GM18499 (cell line): Measurements from ENCODE around the gene LSM10.

ENCODE experiments used
- ATAC-seq: cut with Tn5 transposase; IDR thresholded peaks from one replicate; pipeline ENCODE4 v1.9.1; 2021; ENCODE audit warnings: moderate number of reproducible peaks; ENCODE audit not compliant: insufficient read depth, unreplicated experiment

LSM10 gene

DNA sequence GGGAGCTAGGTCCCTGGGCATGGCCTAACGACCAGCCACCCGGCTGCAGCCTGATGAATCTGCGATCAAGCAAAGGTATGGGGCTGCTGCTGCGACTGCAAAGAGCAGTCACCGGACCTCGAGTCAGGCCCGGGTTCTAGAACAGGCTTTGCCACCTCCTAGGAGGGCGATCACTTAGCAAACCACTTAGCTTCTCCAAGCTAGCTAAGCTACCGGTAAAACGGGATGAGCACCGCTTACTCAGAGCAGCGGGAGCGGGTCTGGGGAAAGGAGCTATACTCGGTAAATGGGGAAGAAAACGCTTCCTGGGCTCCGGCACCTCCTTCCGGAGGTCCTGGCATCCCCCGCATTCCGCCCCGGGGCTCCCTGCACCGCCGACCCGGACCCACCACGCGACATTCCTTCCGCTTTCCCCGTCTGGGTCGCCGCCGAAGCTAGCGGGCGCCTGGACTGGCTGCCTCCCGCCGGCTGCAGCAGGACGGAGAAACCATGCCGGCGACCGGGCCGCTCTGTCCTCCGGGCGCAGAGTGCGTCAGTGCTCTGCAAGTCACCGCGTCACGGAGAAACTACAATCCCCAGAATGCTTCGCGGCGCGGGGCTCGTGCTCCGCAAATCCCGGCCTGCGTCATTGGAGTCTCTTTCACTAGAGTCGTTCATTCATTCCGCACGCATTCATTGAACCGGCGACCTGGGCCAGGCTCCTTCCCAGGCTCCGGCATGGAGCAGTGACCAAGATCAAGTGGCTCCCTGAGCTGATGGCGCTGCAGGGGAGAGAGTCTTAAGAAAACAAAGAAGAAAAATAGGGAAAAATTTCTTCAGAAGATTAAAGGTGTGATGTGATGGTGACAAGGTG, at the start of gene LSM10:
Gene LSM10, minus strand, starts transcription at position 531 of the 853 bp plus-strand sequence. CDS start 3,779 bp downstream, outside the sequence.
- ATAC-seq, result no peak

DNA sequence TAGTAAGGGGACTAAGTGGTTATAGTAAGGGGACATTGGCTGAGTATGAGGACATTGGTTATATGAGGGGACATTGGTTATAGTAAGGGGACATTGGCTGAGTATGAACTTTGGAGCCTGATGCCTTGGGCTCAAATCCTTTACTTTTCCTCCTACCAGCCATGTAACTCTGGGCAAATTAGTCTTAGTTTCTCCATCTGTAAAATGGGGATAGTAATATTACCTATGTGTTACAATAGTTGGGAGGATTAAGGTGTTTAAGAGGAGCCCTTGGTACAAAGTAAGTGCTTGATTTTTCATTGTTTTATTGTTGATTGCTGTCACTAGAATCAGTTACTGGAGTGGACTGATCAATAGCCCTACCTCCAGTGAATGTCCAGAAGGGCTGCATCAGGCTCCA, 49.7 kb upstream of the LSM10 start:
- ATAC-seq, result no peak

DNA sequence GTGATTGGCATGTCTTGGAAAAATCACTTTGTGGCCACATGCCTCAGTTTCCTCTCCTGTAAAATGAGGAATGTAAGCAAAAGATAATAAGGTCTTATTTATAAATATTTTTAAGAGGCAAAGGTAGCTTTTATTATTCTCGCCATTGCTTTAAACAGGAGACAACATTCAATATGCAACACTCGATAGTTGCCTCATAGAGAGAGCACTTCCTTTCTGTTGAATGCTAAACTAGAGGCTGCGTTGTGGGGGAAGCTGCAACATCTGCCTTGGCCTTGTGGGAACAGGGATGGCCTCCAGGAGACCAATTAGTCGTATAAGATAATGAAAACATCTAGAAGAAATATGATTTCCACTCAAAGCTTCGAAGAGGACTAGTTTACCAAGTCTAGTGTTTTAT, 49.0 kb upstream of the LSM10 start:
- ATAC-seq, result no peak

DNA sequence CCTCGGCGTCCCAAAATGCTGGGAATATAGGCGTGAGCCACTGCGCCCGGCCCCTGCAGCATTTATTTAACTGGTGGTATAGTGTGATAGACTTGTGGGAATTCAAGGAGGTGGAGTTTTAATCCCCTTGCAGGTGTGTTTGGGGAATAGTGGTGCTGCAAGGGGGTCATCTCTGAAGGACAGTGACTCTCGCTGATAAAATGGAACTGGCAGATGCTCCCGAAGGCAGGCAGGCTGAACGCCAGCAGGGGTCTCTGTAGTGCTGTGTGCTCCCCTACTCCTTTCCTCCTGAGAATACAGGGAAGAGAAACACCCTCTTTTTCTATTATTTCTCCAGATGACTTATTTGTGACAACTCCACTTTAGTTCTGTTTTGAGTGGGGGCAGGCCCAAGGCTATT, 48.6 kb upstream of the LSM10 start:
- ATAC-seq, result no peak

DNA sequence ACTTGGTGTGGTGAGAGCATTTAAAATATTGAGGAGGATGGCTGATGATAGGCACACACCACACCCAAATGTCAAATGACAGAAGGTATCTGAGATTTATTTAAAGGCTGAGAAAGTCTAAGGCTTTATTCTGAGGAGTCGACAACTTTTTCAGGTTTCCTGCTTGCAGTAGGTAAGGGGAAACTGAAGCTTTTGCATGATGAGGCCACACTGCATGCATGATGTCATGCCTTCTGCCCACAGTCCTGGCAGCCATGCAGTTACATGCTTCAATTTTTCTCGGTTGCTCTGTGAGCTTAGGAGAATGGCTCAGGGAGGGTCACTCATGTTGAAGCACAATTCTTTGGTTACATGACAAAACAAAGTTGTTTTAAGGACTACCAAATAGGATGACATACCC, 45.6 kb upstream of the LSM10 start:
- ATAC-seq, result no peak

DNA sequence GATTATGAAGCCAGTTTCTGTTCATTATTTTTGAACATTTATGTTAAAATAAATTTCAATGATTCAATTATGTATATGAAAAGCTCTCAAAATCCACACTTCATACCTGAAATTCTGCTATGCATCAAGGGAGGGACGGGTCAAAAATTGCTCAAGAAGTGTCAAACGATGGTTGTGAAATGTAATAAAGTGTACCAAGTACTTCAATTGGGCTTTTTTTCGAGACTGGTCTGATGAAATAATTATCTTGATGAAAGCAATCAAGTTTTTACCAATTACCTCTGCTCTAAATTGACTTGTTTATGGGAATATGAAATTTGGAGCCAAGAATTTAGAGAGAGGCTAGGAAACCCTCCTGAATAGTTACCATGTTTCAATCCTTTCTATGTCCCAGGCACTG, 44.6 kb upstream of the LSM10 start:
- ATAC-seq, result no peak

DNA sequence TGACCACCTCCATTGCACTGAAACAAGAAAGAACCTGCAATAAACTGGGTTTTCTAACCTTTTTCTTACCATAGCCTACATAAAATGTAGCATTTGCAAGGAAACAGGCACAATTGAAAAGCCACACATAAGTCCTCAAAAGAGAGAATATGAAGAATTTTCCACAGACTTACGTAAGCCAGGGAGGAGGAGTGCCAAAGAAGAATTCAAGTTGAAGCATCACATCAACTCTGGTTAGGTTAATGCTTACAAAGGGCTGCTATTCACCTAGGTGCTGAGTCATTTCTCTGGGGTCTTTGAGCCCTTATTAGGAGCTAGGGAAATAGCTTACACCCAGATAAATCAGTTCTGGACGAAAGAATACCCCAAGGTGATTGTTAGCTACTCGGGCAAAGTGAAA, 42.9 kb upstream of the LSM10 start:
- no peak for ATAC-seq

DNA sequence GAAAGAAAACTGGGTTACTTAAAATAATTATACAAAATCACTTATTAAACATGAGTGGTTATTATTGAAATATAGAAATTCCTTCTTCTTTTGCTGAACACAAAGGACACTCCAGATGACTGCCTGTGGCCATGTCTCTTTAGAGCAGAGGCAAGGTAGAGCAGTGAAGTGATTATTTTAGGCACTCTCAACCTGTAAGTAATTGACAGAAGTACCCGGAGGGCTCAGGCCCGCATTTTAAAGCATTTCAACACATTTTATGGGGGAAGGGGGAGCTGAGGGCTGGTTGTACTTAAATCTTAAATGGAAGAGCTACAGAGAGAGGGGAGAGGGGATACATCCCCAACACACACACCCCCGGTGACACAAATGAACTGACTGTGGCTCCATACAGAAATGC, 42.3 kb upstream of the LSM10 start:
- no peak for ATAC-seq

DNA sequence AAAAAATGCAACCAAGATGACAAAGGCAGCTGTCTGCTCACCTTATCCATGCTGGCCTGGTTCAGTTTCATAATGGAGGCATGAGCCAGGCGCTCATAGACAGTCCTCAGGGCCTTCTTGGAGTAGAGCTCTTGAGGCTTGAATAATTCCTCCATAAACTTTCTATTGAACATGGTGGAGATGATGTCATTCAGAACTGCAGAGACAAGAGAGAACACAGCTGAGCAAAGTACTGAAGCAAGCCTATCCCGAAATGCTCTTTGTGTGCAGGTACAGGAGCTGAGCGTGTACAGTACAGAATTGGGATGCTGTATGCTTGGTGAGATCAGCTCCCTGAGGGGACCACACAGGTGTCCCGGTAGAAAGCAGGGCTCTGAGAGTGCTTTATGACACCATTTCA, 41.0 kb upstream of the LSM10 start:
- no peak for ATAC-seq

DNA sequence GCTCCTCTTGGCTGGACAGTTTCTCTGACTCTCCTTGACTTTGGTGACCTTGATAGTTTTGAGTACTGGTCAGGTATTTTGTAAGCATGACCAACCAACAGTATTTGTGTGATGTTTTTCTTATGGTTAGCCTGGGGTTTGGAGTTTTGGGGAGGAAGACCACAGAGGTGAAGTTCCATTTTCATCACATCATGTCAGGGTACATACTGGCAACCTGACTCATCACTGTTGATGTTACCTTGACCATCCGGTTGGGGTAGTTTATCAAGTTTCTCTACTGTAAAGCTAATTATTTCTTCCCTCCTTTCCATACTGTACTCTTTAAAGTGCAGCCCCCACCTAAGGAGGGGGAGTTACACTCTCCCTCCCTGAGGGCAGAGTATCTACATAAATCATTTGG, 39.1 kb upstream of the LSM10 start:
- ATAC-seq, result no peak

DNA sequence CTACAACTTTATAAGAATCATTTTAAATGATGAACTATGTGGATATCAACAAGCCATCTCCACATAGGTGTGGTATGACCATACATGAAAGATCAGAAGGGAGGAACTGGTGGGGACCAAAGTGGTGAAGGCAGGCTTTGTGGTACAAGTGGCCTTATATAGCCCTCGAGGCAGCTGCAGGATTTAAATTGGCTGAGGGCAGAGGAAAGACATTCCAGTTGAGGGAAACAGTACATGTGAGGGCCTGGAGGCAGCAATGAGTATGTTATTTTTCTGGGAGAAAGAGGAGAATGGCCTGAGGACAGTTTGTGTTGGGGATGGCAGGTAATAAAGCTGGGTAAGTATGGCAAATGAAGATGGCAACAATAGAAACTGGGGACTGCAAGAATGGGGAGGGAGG, 35.4 kb upstream of the LSM10 start:
- no peak for ATAC-seq

DNA sequence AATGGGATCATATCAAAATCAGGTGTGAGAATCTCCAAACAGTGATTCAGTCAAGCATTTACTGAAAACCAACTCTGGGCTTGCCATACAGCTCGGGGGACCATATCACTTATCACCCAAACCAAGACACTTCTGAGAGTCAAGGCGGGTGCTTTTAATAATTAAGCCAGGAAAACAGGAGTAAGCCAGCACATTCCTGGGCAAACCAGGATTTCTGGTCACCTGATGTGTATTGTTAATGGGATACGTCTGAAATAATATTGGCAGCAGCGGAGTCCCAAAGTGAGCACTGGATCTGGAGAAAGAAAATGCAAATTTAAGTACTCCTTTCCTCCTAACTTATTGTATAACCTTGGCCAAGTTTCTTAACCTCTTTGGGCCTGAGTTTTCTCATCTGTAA, 34.9 kb upstream of the LSM10 start:
- ATAC-seq, result no peak

DNA sequence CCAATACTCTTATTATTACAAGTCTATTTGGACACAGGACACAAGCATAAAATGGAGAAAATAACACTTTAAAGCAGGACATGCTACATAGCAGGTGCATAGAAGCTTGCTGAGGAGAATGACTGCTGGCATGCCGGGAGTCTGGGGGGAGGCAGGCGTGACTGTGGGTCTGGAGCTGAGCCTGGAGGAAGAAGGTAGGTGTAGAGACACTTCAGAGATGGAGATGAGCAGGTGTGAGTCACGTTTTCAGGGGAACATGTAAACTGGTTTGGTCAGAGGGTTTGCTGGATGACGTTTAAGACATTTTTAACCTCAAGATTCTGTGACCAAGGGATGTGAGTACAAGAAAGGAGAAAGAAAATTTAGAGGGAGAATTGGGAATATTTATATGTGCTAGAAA, 28.1 kb upstream of the LSM10 start:
- ATAC-seq, result no peak

DNA sequence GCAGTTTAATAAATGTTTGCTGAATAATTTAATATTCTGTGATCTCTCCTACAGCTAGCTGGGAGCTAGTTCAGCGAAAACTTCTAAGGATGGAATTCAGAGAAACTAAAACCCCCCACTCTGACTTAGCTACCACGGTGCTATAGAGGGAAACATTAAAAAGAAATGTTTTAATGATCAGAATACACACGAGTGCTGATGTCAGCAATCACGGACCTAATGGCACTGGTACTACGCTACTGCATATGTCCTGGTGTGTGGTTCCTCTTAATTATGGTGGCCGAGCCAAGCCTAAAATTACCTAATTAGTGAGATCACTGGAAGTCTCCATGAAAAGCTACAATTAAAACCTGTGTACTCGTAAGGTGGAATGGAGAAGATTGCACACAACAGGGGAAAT, 23.9 kb upstream of the LSM10 start:
- no peak for ATAC-seq

DNA sequence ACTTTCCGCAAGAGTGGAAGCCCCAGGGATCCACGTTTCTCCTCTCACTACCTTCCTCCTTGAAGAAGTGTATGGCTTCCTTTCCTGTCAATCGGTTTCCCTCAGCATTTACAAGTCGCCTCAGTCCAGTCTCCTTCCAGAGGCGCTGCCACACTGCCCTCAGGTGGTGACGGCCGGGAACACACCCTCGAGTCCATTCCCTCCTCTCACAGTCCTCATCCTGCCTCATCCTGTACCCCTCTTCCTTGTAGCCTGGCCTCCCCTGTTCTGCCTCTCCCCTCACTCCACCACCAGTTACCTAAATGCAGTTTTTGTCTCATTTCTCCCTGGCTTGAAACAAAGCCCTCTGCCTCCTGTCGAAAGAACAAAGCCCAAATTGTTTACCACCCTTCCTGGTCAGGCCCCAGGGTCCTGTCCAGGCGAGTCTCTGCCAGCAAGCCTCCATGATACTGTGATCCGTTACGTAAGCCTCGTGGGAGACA, 23.2 kb upstream of the LSM10 start:
- ATAC-seq, result no peak

DNA sequence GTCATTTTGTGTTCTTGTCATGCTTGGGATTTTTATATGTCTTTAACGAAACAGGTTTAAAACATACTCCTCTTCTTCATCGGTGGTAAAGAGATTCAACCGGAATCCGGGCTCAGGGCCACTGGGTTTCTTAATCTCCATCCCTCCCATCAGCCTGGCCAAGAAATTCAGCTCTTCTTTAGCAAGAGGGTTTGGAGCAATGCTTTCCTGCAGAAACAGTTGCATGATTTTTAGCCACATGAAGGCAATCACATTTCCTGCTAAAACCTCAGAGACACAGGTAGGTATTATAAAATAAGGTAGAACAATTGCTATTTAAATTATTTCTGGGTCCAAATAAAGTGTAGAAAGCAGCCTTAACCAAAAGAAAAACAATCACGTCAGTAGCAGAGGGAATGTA, 22.7 kb upstream of the LSM10 start:
- ATAC-seq, result no peak

DNA sequence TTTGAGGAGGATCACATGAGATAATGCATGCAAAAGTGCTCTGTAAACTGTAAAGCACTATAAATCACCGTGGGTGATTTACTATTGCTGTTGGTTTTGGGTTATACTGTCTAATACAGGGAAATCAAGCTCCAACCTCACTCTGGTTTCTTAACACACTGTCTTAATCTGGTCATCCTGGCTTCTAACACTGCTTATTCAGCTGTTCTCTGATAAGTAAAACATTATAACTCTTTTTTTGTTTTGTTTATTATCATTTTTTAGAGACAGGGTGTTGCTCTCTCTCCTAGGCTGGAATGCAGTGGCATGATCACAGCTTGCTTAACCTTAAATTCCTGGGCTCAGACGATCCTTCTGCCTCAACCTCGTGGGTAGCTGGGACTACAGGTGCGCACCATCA, 21.9 kb upstream of the LSM10 start:
- ATAC-seq, result no peak

DNA sequence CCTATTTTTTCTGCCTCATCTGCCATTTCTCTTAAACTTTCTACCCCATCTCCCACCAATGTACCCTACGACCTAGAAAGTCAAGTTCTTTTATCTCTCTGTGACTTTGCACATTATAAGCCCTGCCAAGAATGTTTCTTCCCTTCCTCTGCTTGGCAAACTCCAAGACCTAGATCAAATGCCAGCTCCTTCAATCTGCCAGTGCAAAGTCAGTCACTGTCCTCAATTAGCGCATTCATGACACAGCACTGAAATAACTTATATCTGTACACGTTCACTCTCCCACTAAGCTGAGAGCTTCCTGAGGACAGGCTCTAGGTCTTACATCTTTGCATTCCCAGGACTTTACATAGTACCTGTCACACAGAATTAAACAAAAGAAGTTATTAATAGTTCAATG, 21.4 kb upstream of the LSM10 start:
- no peak for ATAC-seq

DNA sequence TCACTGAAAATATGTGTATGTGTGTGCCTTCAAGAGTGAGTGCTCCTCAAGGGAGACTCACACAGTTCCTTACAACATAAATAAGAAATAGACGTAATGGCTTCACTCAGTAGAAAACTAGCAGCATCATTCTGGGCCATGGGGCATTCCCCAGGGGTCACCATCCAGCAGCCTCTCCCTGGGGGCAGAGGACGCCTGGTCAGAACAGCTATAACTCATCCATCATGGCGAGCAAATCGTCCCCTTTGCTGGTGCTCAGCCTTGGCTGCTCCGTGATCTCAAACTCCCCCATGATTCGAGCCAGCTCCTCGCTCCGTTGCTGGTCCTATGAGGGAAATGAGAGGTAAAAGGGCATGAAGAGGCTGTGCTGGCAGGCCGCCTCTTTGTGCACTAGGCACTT, 20.2 kb upstream of the LSM10 start:
- ATAC-seq, result no peak

DNA sequence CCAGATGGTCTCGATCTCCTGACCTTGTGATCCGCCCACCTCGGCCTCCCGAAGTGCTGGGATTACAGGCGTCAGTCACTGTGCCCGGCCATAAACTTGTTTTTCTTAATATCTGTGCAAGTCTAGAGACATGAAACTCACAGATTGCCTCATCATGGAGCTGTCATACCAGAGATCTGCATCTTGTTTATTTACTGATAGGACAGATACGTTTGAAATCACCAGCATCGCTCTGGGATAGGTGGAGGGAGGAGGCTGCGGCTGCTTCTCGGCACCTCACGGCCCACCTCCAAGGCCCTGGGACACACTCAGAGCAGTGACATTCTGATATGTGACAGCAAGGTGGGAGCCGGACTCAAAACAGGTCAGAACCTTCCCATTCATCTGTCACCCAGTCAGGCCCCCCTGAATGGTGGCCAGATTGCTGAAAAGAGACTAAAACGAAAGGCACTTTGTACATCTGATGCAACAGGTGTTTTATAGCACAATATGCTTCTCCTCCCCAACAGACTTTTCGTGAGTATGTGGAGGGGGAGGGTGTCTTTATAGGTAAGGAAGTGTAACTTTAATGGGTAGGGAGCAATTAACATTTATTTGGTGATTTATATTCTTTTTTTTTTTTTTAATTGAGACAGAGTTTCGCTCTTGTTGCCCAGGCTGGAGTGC, 18.1 kb upstream of the LSM10 start:
- no peak for ATAC-seq

DNA sequence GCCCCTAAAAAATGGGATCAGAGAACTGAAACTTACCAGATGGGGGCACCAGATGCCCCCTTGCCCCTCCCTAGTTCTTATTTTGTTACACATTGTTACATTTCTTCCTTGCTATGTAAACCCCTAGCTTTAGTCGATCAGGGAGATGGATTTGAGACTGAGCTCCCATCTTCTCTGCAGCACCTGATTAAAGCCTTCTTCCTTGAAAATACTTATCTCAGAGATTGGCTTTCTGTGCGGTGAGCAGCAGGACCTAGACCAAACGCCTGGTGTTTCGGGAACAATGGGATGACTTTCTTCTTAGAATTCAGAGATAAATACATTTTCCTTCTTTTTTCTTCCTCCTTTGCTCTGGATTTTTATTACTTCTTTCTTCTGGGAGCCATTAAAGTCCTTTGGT, 16.7 kb upstream of the LSM10 start:
- no peak for ATAC-seq
